ENCODE measurements around the gene LDAH. TPM values are rescaled to one million over a fixed set of nuclear protein-coding genes. Genes with fewer than 3 reads are reported as not detected.
"Not testable (repeated sequence)": the region's sequence is repeated elsewhere in the genome, so short reads cannot be mapped to it uniquely, and the experiment has no call there.

The LDAH gene
- total RNA-seq, 2 experiments from 2014 or later = 26.6 to 28.8 TPM

DNA sequence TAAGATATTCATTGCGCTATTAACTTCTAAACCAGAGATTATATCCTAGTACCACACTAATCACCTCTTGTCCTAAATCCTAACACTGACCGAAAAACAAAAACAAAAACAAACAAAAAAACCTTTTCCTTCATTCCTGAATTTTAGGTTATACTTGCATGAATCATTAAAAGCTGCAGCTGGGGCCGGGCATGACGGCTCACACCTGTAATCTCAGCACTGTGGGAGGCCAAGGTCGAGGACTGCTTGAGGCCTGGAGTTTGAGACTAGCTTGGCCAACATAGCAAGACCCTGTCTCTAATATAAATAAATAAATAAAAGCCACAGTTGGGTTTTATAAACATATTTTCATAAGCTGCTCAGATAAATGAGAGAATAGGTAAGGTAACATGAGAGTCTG lies 96.0 kb downstream of the LDAH start:
- ChIA-PET POLR2A (no interaction called here), CTCF (no interaction called here)

DNA sequence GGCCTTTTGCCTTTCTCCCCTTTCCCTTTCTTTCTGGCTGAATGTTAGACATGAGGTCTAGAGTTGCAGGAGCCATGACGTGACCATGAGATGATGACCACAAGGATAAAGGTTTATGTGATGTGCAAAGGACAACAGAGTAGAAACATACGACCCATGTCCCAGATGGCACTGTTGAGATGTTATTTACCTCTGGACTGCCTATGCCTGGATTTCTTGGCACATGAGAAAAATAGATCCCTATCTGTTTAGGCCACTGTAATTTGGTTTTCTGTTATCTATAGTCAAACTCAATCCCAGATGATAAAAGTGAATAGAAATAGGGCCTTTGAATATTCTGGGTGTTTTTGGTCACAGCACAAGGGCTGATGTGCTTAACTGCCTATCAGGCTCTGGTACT lies 97.1 kb downstream of the LDAH start:
- CTCF ChIA-PET = no interaction called here
- POLR2A ChIA-PET = no interaction called here

DNA sequence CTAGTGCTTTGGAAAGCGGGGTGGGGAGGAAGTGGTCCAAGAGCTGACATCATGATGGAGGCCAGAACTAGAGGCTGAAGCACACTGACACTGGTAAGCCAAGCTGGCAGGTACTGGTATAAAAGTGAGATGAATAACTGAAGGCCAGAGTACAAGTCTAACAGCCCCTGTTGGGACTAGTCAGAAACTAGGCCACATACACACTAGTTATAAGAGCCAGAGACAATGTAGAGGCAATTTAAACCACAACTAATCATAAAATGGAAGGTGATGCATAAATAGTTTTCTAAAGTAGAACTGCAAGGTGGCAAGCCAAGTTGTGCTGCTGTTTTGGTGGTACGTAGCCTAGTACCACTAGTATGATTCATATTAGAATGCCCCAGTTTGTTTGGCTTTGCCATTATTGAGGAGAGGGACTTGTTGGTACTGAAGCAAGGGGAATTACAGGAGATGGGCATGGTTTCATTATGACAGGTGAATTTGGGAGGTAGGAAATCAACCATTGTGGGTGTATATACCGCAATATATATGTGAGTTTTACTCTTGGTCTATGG lies 98.3 kb downstream of the LDAH start:
- ChIA-PET POLR2A (no interaction called here), CTCF (no interaction called here)

DNA sequence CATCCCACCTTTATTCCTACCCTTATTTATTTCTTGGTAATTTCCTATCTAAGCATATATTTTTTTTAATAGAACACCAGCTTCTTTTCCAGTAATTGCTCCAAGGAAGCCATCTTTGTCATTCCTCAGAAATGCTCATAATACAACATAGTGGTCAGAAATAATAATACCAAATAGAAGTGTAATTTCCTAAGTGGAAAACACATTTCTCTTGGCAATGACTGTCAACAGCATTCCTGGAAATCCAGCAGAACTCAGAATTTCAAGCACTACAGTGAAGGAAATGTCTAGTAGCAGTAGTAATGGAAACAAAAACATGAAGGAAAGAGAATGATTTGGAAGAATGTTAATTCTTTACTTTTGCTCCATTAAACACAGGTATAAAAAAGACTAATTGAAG lies 99.4 kb downstream of the LDAH start:
- ChIA-PET POLR2A (no interaction called here), CTCF (no interaction called here)

DNA sequence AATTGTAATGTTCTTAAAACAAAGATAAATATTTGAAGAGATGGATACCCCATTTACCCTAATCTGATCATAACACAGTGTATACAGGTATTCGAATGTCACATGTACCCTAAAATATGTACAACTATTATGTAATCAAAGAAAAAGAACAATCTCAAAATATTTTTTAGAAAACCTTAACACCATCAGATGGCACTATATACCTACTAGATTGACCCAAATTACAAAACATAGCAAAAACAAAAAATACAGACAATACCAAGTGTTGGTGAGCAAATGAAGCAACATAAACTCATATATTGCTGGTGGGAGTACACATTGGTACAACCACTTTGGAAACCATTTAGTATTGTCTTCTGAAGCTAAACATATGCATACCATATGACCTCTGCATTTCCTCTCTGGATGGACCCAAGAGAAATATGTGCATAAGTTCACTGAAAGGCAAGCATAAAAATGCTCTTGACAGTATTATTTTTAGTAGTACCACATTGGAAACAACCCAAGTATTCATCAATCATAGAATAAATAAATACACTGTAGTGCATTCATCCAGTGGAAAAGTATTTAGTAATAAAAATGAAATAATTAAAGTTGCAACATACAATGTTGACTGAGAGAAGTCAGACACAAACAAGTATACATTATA lies 100.2 kb downstream of the LDAH start:
- POLR2A ChIA-PET = no interaction called here
- CTCF ChIA-PET = no interaction called here

DNA sequence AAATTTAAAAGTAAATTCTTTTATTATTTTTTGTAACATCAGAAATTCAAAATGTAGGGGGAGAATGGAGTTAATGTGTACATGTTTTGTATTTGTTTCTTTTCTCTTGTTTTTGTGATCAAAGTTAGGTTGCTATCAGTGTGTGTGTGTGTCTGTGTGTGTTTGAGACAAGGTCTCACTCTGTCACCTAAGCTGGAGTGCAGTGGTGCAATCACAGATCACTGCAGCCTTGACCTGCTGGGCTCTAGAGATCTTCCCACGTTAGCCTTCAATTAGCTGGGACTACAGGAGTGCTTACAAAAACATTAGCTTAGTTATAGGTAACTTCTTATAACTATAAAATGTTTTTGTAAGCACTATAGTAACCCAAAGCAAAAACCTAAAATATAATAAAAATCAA lies 105.3 kb downstream of the LDAH start:
- ChIA-PET POLR2A (no interaction called here), CTCF (no interaction called here)

DNA sequence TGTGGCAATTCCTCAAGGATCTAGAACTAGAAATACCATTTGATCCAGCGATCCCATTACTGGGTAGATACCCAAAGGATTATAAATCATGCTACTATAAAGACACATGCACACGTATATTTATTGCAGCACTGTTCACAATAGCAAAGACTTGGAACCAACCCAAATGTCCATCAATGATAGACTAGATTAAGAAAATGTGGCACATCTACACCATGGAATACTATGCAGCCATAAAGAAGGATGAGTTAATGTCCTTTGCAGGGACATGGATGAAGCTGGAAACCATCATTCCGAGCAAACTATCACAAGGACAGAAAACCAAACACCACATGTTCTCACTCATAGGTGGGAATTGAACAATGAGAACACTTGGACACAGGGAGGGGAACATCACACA lies 106.7 kb downstream of the LDAH start:
- POLR2A ChIA-PET = not testable (repeated sequence)

DNA sequence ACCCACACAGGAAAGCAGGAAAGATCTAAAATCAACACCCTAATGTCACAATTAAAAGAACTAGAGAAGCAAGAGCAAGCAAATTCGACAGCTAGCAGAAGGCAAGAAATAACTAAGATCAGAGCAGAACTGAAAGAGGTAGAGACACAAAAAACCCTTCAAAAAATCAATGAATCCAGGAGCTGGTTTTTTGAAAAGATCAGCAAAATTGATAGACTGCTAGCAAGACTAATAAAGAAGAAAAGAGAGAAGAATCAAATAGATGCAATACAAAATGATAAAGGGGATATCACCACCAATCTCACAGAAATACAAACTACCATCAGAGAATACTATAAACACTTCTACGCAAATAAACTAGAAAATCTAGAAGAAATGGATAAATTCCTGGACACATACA lies 108.5 kb downstream of the LDAH start:
- POLR2A ChIA-PET, CTCF ChIA-PET: not testable (repeated sequence)

More for the DNA sequence above, 106.7 kb downstream of the LDAH start:
- CTCF ChIA-PET = not testable (repeated sequence)

DNA sequence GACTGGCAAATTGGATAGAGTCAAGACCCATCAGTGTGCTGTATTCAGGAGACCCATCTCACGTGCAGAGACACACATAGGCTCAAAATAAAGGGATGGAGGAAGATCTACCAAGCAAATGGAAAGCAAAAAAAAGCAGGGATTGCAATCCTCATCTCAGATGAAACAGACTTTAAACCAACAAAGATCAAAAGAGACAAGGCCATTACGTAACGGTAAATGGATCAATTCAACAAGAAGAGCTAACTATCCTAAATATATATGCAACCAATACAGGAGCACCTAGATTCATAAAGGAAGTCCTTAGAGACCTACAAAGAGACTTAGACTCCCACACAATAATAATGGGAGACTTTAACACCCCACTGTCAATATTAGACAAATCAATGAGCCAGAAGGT lies 109.3 kb downstream of the LDAH start:
- POLR2A ChIA-PET = not testable (repeated sequence)

DNA sequence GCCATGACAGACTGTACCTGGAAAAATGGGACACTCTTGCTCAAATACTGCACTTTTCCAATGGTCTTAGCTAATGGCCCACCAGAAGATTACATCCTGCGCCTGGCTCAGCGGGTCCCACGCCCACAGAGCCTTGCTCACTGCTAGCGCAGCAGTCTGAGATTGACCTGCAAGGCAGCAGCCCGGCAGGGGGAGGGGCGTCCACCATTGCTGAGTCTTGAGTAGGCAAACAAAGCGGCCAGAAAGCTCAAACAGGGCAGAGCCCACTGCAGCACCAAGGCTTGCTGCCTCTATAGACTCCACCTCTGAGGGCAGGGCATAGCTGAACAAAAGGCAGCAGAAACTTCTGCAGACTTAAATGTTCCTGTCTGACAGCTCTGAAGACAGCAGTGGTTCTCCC lies 111.3 kb downstream of the LDAH start:
- CTCF ChIA-PET, POLR2A ChIA-PET: not testable (repeated sequence)

More for the DNA sequence above, 109.3 kb downstream of the LDAH start:
- CTCF ChIA-PET = not testable (repeated sequence)

DNA sequence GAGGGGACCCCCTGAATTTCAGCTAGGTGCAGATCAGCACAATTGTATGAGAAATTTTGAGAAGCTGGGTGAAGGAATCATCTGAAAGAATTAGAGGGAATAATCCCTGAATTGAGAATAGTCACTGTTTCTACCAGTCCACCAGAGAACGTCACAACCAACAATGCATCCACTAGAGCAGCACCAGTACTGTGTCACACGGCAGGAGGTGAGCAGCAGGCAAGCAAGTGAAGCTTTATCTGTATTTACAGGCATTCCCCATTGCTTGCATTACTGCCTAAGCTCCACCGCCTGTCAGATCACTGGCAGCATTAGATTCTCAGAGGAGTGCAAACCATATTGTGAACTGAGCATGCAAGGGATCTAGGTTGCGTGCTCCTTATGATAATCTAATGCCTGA lies 115.3 kb downstream of the LDAH start:
- ChIA-PET CTCF (no interaction called here), POLR2A (no interaction called here)

DNA sequence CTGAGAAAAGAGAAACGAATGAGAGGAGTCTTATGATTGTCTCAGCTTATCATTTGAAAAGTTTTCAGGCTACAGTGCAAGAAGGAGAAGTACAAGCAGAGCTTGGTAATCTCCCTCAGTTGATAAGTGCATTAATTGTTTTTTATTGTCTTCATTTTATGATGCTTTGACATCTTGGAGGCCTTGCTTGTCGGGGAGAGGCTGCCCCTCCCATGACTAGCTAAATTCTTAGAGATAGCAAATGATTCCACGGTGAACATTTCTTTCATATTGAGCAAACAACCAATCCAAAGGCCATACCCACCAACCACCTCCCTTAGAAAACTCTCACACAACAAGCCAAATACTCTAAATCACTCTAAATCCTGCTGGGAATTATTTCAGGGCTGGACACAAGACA lies 116.1 kb downstream of the LDAH start:
- CTCF ChIA-PET = no interaction called here
- POLR2A ChIA-PET = no interaction called here

DNA sequence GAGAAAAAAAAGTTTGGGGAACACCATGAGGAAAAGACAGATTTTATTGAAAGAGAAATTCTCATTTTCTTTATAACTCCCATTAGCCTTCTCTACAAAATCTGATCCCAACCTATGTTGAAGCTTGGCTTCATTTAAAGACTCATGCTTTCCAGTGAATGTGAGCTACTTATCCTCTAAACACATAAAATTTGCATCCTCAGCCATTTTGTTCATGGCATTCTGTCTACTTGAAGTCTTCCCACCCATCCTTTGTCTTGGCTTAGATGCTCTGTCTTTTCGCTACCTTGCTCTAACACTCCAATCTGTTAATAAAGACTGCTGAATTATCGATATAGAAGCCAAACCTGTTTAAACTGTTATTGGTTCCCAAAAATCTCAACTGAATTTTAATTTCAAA lies 116.7 kb downstream of the LDAH start:
- CTCF ChIA-PET = no interaction called here
- POLR2A ChIA-PET = no interaction called here

DNA sequence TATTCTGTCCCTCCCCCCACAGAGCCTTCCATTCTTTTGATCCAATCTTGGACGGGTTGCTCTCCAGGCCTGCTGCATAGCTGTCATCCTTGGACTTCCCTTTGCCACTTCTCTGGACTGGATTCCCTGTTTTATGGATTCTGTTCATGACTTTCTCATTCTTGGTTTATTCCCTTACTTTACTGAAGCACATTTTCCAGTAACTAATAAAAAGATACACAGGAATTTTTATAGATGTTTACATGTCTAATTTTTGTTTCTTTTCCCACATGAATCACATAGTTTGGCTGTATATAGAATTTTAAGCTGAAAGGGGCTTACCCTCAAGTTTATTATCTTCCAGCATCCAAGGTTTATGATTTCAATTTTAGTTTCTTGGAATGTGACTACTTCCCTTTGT lies 118.0 kb downstream of the LDAH start:
- CTCF ChIA-PET = no interaction called here

DNA sequence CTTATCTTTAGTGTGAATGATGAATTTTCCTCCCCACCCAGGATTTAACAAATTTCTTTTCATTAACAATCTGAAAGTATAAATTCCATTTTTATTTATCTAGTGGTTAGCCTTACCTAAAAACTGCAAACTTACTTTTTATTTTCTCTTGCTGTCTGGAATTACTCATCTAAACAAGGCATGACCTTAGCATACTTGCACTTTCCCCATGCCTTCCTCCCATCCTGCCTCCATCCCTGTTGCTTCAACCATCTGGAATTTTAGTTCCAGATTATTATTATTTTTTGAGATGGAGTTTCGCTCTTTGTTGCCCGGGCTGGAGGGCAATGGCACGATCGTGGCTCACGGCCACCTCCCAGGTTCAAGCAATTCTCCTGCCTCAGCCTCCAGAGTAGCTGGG lies 120.3 kb downstream of the LDAH start:
- ChIA-PET CTCF (no interaction called here), POLR2A (no interaction called here)

More for the DNA sequence above, 118.0 kb downstream of the LDAH start:
- POLR2A ChIA-PET = no interaction called here

DNA sequence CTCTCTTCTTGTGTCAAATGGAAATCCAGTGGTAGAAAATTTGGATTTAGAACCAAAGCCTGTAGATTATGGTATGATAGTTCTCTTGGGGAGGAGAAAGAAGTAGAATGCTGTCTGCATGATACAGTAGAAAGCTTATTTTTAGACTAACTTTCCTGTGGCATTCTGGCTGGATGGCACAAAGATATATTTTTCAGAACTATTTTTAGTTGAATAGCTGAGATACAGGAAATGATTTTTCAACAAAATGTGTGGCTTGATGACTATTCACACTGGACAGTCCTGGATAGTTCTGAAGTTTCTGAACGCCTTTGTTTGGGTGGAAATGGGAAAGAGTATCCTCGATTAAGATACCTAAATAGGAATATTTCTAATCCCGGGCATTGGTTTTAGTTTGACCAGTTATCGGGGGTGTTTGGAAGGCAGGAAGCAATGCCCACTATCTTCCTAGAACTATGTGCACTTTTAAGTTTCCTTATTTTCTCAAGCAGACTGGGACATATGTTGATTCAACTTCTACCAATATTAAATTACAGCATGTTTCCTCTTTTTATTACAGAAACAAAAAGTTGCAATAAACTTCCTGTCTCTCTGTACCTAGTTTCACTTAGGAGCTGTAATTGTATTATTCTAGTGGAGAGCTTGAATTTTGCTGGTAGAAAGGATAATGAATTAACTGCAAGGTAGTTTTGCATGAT lies 123.8 kb downstream of the LDAH start:
- CTCF ChIA-PET = interaction anchor here (0.9 kb wide), 1 partner anchor 15 kb away, joined by 4 read pairs; no protein-coding TSS in a partner anchor
- POLR2A ChIA-PET = no interaction called here

DNA sequence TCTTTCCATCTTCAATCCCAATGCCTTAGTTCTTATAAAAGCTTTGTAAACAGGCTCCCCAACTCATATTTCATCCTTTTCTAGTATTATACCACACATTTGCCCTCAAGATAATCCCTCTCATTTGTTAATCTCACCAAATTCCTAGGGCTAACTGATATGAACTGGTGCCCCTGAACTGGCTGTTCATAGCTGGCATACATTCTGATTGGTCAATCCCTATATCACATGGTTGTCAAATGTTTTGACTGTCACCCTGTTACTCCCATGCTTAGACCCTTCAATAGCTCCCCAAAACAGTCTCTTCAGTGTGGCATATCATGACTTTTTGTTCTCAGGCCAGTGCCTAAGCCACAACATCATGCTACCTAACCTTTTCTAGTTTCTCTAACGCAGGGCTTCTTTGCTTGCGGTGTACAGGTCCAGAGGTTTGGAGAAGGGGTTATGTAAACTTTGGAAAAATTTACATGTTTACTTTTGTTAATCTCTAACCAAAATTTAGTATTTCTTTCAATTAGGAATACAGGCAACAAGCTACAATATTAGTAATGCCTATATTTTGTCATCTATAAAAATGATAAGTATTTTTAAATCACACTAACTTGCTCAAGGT lies 125.5 kb downstream of the LDAH start:
- POLR2A ChIA-PET = no interaction called here

DNA sequence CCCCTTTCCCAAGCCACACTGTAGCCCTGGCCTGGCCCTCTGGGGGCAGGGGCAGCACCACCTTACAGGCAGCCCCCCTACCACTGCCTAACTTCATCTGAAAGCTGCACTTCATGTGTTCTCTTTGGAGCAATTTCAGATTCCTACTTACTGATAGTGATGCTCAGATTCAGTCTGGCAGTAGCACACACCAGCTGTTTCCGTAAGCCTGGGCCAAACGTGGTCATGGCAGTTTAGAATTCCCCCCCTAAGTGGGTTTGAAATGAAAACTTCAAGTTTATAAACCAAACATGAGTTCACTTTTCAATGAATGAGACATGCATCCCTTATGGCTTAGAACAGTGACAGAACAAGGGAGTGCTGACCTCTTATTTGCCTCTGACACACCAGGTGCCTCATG lies 126.5 kb downstream of the LDAH start:
- ChIA-PET CTCF (no interaction called here), POLR2A (no interaction called here)

More for the DNA sequence above, 125.5 kb downstream of the LDAH start:
- CTCF ChIA-PET = no interaction called here

DNA sequence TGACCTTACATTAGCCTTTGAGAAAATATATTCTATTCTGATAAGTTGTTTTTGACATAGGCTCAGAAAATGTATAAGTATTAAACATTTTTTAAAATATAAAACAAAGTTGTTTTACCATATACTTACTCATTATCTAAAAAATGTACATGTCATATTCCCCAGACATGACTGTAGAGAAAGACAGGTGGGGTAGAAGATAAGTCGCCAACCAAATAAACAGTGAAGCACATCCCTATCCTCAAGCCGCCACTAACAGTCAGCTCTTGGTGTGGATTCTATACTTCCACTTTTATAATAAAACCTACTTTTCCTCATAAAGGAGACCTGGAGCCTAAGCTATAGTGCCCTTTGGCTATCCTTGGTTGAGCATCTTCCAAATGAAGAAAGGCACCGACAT lies 129.6 kb downstream of the LDAH start:
- ChIA-PET POLR2A (no interaction called here), CTCF (no interaction called here)

DNA sequence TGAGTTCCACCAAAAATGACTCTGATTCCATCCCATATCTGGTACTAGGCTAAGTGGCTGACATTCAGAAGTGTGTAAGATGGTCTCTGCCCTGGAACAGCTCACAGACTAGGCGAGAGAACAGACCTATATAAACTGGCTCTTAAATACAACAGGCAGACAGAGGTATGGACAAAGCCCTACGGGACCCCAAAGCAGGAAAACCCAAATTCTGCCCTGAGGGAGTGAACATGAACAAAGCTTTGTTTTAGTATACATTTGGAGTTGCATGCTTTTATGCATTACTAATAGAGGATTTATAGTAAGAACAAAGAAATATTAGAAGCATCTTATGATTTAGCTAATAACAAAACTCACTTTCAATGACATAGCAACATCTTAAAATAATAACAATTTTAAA lies 130.8 kb downstream of the LDAH start:
- ChIA-PET POLR2A (no interaction called here), CTCF (interaction anchor here (1.1 kb wide), 1 partner anchor 30 kb away, joined by 3 read pairs; no protein-coding TSS in a partner anchor)

DNA sequence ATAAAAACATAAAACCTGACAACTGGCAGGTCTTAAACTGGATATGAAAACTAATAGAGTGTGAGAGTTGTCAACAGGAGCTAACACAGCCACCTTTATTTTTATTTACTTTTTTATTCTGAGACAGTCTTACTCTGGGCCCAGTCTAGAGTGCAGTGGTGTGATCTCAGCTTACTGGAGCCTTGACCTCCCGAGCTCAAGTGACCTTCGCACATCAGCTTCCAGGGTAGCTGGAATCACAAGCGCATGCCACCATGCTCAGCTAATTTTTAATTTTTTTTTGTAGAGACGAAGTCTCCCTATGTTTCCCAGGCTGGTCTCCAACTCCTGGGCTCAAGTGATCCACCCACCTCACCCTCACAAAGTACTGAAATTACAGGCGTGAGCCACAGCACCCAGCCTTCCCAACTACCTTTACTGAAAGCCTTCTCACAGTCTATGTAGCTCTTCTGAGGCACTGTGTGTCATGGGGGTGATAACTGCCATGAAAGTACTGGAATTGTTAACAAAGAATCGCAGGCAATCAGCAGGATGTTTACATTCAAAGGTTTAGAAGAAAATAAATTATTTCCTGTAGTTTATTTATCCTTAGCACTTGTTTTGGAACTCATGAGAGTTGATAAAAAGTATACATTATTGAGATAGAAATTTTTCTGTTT lies 131.7 kb downstream of the LDAH start:
- POLR2A ChIA-PET = no interaction called here
- CTCF ChIA-PET = no interaction called here
